Epithelial cell of esophagus (primary cell): ENCODE data around the gene NTN1.

Source experiments
- DNase-seq: peaks from one replicate; pipeline ENCODE4 v3.0.0; 2010; ENCODE audit warnings: low read depth
- H3K4me3 ChIP-seq: 2 replicates; pipeline ENCODE4 v1.5.1; 2011; ENCODE audit warnings: mild to moderate bottlenecking, low read length, control low read depth
- CTCF ChIP-seq: IDR thresholded peaks from 2 replicates; pipeline ENCODE4 v1.5.1; 2011; ENCODE audit warnings: low read depth, mild to moderate bottlenecking, low read length, control low read depth, inconsistent platforms; ENCODE audit not compliant: insufficient read depth; ENCODE audit errors: missing control alignments

Gene NTN1

GRCh38 chr17:9232155-9232475, 210.8 kb downstream of the NTN1 start:
- no peak for TF ChIP-seq CTCF
- no peak overlapping the region for H3K4me3 ChIP-seq
- no peak for DNase-seq

GRCh38 chr17:9232591-9233270, 211.4 kb downstream of the NTN1 start:
- TF ChIP-seq CTCF = no peak
- H3K4me3 ChIP-seq = no peak overlapping the region
- DNase-seq = no peak

GRCh38 chr17:9233271-9233599, 211.9 kb downstream of the NTN1 start:
- no peak for TF ChIP-seq CTCF
- no peak overlapping the region for H3K4me3 ChIP-seq
- no peak for DNase-seq

GRCh38 chr17:9233761-9234160, 212.5 kb downstream of the NTN1 start:
- no peak overlapping the region for H3K4me3 ChIP-seq
- no peak for DNase-seq
- TF ChIP-seq CTCF = no peak

GRCh38 chr17:9234389-9234945, 213.2 kb downstream of the NTN1 start:
- H3K4me3 ChIP-seq = no peak overlapping the region
- DNase-seq = no peak
- no peak for TF ChIP-seq CTCF

- DNase-seq = no peak
- no peak overlapping the region for H3K4me3 ChIP-seq
- no peak for TF ChIP-seq CTCF
These were observed 214.0 kb downstream of the NTN1 start for GRCh38 chr17:9235346-9235745.
